Natural killer cell (primary cell): ENCODE data around the gene ISLR2. TPM values are rescaled to one million over a fixed set of nuclear protein-coding genes. Genes with fewer than 3 reads are reported as not detected.

Experiments used
- ATAC-seq, 3 donors: fragments of 150-1000 bp in 2 of 3; fragments of 200-7000 bp in 1 of 3; cut with Tn5 transposase; 1 replicate in 1 of 3; 2 replicates in 2 of 3; pipeline ENCODE4 v1.10.0; 2021; ENCODE audit warnings: mild to moderate bottlenecking in 2 of 3, moderate library complexity in 2 of 3
- DNase-seq, 2 donors: peaks; one replicate each; pipeline versions ENCODE4 v3.0.0 to v3.0.0-alpha.2; 2013 to 2021; ENCODE audit warnings: mixed read lengths in 1 of 2
- H3K27ac ChIP-seq: one replicate; pipeline ENCODE4 v1.5.1; 2013; ENCODE audit warnings: mild to moderate bottlenecking, low read length
- H3K27me3 ChIP-seq: one replicate; pipeline ENCODE4 v1.6.1; 2013; ENCODE audit warnings: low read length; ENCODE audit not compliant: control insufficient read depth, insufficient read depth
- H3K36me3 ChIP-seq: one replicate; pipeline ENCODE4 v1.6.1; 2013; ENCODE audit warnings: low read length; ENCODE audit not compliant: control insufficient read depth, insufficient read depth
- H3K4me1 ChIP-seq: one replicate; pipeline ENCODE4 v1.6.1; 2013; ENCODE audit warnings: low read length; ENCODE audit not compliant: control insufficient read depth, insufficient read depth
- H3K4me3 ChIP-seq: one replicate; pipeline ENCODE4 v1.5.1; 2013; ENCODE audit warnings: low read length
- H3K9me3 ChIP-seq: one replicate; pipeline ENCODE4 v1.6.1; 2013; ENCODE audit warnings: low read length; ENCODE audit not compliant: control insufficient read depth, insufficient read depth
- H3K27ac Mint-ChIP-seq, 2 donors: one replicate each; pipeline ENCODE4 v1.8.0; 2022; ENCODE audit warnings: mild to moderate bottlenecking in 2 of 2, mixed read lengths in 2 of 2, moderate library complexity in 1 of 2
- H3K27me3 Mint-ChIP-seq, 2 donors: one replicate each; pipeline ENCODE4 v1.8.0; 2022; ENCODE audit warnings: low read depth in 2 of 2, mixed read lengths in 2 of 2
- H3K36me3 Mint-ChIP-seq: one replicate; pipeline ENCODE4 v1.8.0; 2022; ENCODE audit warnings: mixed read lengths
- H3K4me1 Mint-ChIP-seq, 2 donors: one replicate each; pipeline ENCODE4 v1.8.0; 2022; ENCODE audit warnings: mixed read lengths in 2 of 2
- H3K4me3 Mint-ChIP-seq: one replicate; pipeline ENCODE4 v1.8.0; 2022; ENCODE audit warnings: mild to moderate bottlenecking, moderate library complexity, mixed read lengths
- H3K9me3 Mint-ChIP-seq, 2 donors: one replicate each; pipeline ENCODE4 v1.8.0; 2022; ENCODE audit warnings: mixed read lengths in 2 of 2
- WGBS: methylation state at CpG from one replicate; pipeline ENCODE4 v1.1.7; 2013; ENCODE audit warnings: missing lambda C conversion rate; ENCODE audit not compliant: insufficient coverage; 5-methylcytosine and 5-hydroxymethylcytosine counted together
- intact Hi-C: fragments of 100-400 bp; cut with micrococcal nuclease; formaldehyde crosslinking; loops from one replicate; pipeline ENCODE4 v1.14.2; 2022
- total RNA-seq, 4 donors: library from RNA; stranded (reverse); fragments of 120-200 nt in 1 of 4; gene quantifications; one replicate each; pipeline versions ENCODE4 v1.2.3 to v1.2.4, GENCODE V29; 2013 to 2022
- TF ChIP-seq, protein P1 (sequence below): fragments of 200-600 bp; IDR thresholded peaks from one replicate; pipeline ENCODE4 v1.8.0; 2022; ENCODE audit warnings: antibody characterized with exemption

The ISLR2 gene
- total RNA-seq, 3 donors from 2014 or later (not counting 1 experiment from before 2014, with no cell fraction given): not detected

- H3K27ac Mint-ChIP-seq: no peak overlapping the region
- ATAC-seq: no peak
Measured at GRCh38 chr15:74155766-74156417, 25.5 kb downstream of the ISLR2 start.

GRCh38 chr15:74156678-74157411 lies 26.5 kb downstream of the ISLR2 start:
- DNase-seq (no peak), ATAC-seq (no peak)
- H3K9me3 ChIP-seq: no peaks in the 10 kb centered on the region
- no peaks in the 10 kb centered on the region for H3K27me3 ChIP-seq
- H3K4me1 Mint-ChIP-seq: peaks cover 0 to 4% of the 10 kb centered on the region in 2 donors
- WGBS: 15% methylated on average over 7 of the region's 7 CpGs
- H3K4me3 ChIP-seq: no peak overlapping the region
- H3K9me3 Mint-ChIP-seq: no peaks in the 10 kb centered on the region
- H3K4me1 ChIP-seq: no peaks in the 10 kb centered on the region
- H3K27ac Mint-ChIP-seq: no peak overlapping the region
- TF ChIP-seq, protein P1, sequence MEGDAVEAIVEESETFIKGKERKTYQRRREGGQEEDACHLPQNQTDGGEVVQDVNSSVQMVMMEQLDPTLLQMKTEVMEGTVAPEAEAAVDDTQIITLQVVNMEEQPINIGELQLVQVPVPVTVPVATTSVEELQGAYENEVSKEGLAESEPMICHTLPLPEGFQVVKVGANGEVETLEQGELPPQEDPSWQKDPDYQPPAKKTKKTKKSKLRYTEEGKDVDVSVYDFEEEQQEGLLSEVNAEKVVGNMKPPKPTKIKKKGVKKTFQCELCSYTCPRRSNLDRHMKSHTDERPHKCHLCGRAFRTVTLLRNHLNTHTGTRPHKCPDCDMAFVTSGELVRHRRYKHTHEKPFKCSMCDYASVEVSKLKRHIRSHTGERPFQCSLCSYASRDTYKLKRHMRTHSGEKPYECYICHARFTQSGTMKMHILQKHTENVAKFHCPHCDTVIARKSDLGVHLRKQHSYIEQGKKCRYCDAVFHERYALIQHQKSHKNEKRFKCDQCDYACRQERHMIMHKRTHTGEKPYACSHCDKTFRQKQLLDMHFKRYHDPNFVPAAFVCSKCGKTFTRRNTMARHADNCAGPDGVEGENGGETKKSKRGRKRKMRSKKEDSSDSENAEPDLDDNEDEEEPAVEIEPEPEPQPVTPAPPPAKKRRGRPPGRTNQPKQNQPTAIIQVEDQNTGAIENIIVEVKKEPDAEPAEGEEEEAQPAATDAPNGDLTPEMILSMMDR: no peak
- H3K27ac ChIP-seq: no peak overlapping the region
- H3K4me3 Mint-ChIP-seq: no peak overlapping the region
- intact Hi-C loops: no loop called here
- H3K36me3 ChIP-seq: no peaks in the 10 kb centered on the region
- H3K36me3 Mint-ChIP-seq: no peaks in the 10 kb centered on the region
- peaks cover 33 to 45% of the 10 kb centered on the region in 2 donors for H3K27me3 Mint-ChIP-seq

More at GRCh38 chr15:74155766-74156417, 25.5 kb downstream of the ISLR2 start:
- intact Hi-C loops: no loop called here
- H3K36me3 Mint-ChIP-seq: no peaks in the 10 kb centered on the region
- H3K9me3 Mint-ChIP-seq: no peaks in the 10 kb centered on the region
- H3K9me3 ChIP-seq: no peaks in the 10 kb centered on the region
- TF ChIP-seq, protein P1: no peak
- H3K4me1 Mint-ChIP-seq: peaks cover 0 to 4% of the 10 kb centered on the region in 2 donors
- no peak overlapping the region for H3K4me3 ChIP-seq
- H3K27me3 ChIP-seq: no peaks in the 10 kb centered on the region
- H3K4me1 ChIP-seq: no peaks in the 10 kb centered on the region
- H3K36me3 ChIP-seq: no peaks in the 10 kb centered on the region
- 88% methylated on average over 12 of the region's 14 CpGs for WGBS
- no peak overlapping the region for H3K27ac ChIP-seq
- no peak for DNase-seq
- peaks cover 36 to 45% of the 10 kb centered on the region in 2 donors for H3K27me3 Mint-ChIP-seq
- no peak overlapping the region for H3K4me3 Mint-ChIP-seq

DNA sequence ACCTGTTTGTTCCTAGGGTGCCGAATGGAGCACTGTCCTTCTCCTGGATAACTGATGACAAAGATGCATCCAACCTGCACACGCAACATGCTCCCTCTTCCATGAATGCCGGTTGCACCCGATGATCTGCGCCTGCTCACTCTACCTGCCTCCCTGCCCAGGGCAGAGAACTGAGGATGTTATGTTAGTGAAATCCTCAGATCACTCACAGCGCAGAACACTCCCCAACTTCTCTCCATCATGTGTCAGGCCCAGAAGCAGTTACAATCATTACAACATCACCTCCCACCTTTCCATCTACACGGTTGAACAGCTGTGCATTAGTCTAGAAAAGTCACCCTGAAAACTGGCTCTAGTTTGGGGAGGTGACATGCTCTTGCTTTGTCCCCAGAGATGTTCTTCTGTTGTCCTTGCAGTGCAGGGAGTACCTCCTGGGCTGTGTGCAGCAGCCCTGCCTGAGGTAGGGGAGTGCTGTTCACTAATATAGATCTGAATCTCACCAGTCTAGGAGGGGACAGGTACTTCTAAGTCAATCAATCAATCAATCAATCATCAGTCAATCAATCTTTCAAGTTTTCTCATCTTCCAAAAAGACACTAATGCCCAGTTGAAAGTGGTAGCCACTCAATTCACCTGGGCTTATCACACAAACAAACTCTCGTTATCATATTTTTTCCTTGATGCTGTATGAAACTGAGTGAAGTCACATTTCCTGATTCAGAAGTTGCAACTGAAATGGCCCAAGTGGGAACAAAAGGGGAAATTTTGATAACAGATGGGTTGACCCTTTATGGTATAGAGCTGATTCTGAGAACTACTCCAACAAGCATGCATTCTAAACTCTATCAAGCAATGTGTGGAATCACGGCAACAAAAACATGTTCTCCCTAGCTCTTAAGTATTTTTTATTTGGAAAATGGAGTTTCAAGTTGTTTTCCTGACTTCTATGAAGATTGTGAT lies 27.8 kb downstream of the ISLR2 start:
- intact Hi-C loops: no loop called here
- Histone ChIP-seq H3K27me3 (no peaks in the 10 kb centered on the region), H3K36me3 (no peaks in the 10 kb centered on the region), H3K9me3 (no peaks in the 10 kb centered on the region), H3K4me3 (no peak overlapping the region), H3K4me1 (no peaks in the 10 kb centered on the region), H3K27ac (no peak overlapping the region)
- 94% methylated on average over 8 of the region's 9 CpGs for WGBS
- Mint-ChIP-seq H3K4me3 (no peak overlapping the region), H3K27me3 (peaks cover 35 to 38% of the 10 kb centered on the region in 2 donors), H3K36me3 (no peaks in the 10 kb centered on the region), H3K9me3 (no peaks in the 10 kb centered on the region), H3K4me1 (peaks cover 0 to 4% of the 10 kb centered on the region in 2 donors), H3K27ac (no peak overlapping the region)
- TF ChIP-seq, protein P1: no peak
- no peak for ATAC-seq
- DNase-seq: no peak
